CD4-positive, alpha-beta T cell (primary cell): ENCODE measurements around the gene GSG1L. TPM values are rescaled to one million over a fixed set of nuclear protein-coding genes. Genes with fewer than 3 reads are reported as not detected.

Experiments
- ATAC-seq: fragments of 200-7000 bp; cut with Tn5 transposase; one replicate; pipeline ENCODE4 v1.10.0; 2022; ENCODE audit warnings: mild to moderate bottlenecking; ENCODE audit not compliant: poor library complexity
- CTCF ChIA-PET: fragments of 350-600 bp; sonication (Branson Sonifier 250); formaldehyde crosslinking; loops from one replicate; lab custom pipeline; 2021; ENCODE audit warnings: antibody characterized with exemption, inconsistent platforms; lab: Charles Lee
- POLR2A ChIA-PET: fragments of 350-600 bp; sonication (Branson Sonifier 250); formaldehyde crosslinking; loops from one replicate; lab custom pipeline; 2021; ENCODE audit warnings: antibody characterized with exemption, inconsistent platforms; lab: Charles Lee
- DNase-seq, 14 experiments: peaks; one replicate each; pipeline ENCODE4 v3.0.0-alpha.2; 2013 to 2020; ENCODE audit warnings: mixed read lengths in 2 of 14
- H3K27ac ChIP-seq, 2 donors: one replicate each; pipeline versions ENCODE4 v1.5.1 to v1.7.0; 2013; ENCODE audit warnings: low read length in 2 of 2, low read depth in 1 of 2, mild to moderate bottlenecking in 1 of 2
- H3K27me3 ChIP-seq, 2 experiments: 1 replicate in 1 of 2; 2 replicates in 1 of 2; pipeline versions ENCODE4 v1.6.1 to v1.7.0; 2013; ENCODE audit warnings: low read length in 2 of 2, control low read depth in 1 of 2, mild to moderate bottlenecking in 1 of 2, moderate library complexity in 1 of 2; ENCODE audit not compliant: insufficient read depth in 2 of 2, control insufficient read depth in 1 of 2
- H3K36me3 ChIP-seq: one replicate; pipeline ENCODE4 v1.6.1; 2013; ENCODE audit warnings: low read length, control low read depth; ENCODE audit not compliant: insufficient read depth
- H3K4me1 ChIP-seq: one replicate; pipeline ENCODE4 v1.6.1; 2013; ENCODE audit warnings: low read length, control low read depth; ENCODE audit not compliant: insufficient read depth
- H3K4me3 ChIP-seq: one replicate; pipeline ENCODE4 v1.5.1; 2013; ENCODE audit warnings: mild to moderate bottlenecking, low read length, moderate library complexity
- H3K9me3 ChIP-seq, 2 experiments: 1 replicate in 1 of 2; 2 replicates in 1 of 2; pipeline versions ENCODE4 v1.6.1 to v1.7.0; 2013; ENCODE audit warnings: low read length in 2 of 2, mild to moderate bottlenecking in 2 of 2, control low read depth in 1 of 2, moderate library complexity in 1 of 2; ENCODE audit not compliant: control insufficient read depth in 1 of 2, insufficient read depth in 1 of 2
- H3K27ac Mint-ChIP-seq: one replicate; pipeline ENCODE4 v1.8.0; 2020; ENCODE audit warnings: mixed read lengths
- H3K27me3 Mint-ChIP-seq: one replicate; pipeline ENCODE4 v1.8.0; 2021; ENCODE audit warnings: mixed read lengths
- H3K36me3 Mint-ChIP-seq: one replicate; pipeline ENCODE4 v1.8.0; 2021; ENCODE audit warnings: low read depth, mixed read lengths
- H3K4me1 Mint-ChIP-seq: one replicate; pipeline ENCODE4 v1.8.0; 2021; ENCODE audit warnings: low read depth, mixed read lengths
- H3K4me3 Mint-ChIP-seq: one replicate; pipeline ENCODE4 v1.8.0; 2020; ENCODE audit warnings: mild to moderate bottlenecking, mixed read lengths
- H3K9me3 Mint-ChIP-seq: one replicate; pipeline ENCODE4 v1.8.0; 2020; ENCODE audit warnings: mixed read lengths
- intact Hi-C, 2 experiments: fragments of 100-400 bp; cut with DNase I in 1 of 2; cut with micrococcal nuclease in 1 of 2; formaldehyde crosslinking; loops; one replicate each; pipeline versions ENCODE4 v1.15.1 to v1.9.0; 2023 to 2025; cut with DNase I, micrococcal nuclease
- total RNA-seq, 174 experiments: library from RNA in 2 of 174; stranded (reverse) in 2 of 174; gene quantifications; one replicate each; pipeline ENCODE4 v1.2.3 and lab custom pipeline; 2021 to 2026
- TF ChIP-seq, protein P1 (sequence below): fragments of 200-600 bp; IDR thresholded peaks from one replicate; pipeline ENCODE4 v1.8.0; 2022; ENCODE audit warnings: antibody characterized with exemption, mild to moderate bottlenecking

The GSG1L gene
- total RNA-seq, 2 experiments from 2014 or later, result not detected

DNA sequence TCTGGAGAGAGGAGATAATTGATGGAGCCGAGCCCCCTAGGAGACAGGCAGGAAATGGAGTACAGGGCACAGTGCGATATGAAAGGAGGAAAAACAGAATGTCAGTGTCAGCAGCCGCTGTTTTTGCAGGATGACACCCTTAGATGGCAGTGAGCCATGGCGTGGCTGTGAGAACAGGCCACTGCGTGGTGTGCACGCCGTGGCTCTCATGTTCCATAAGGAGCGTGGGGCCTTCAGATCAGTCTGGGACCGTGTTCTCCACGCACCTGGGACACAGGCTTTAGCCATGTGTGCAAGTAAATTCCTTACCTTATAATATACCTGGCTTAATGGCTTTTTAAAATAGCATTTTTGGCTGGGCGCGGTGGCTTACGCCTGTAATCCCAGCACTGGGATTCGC, 315.6 kb downstream of the GSG1L start:
- Histone ChIP-seq H3K9me3 (no peaks in the 10 kb centered on the region), H3K27ac (no peak overlapping the region), H3K27me3 (no peaks in the 10 kb centered on the region), H3K36me3 (peaks cover 4% of the 10 kb centered on the region), H3K4me1 (peaks cover 9% of the 10 kb centered on the region), H3K4me3 (no peak overlapping the region)
- ATAC-seq, result no peak
- H3K36me3 Mint-ChIP-seq, result peaks cover 2% of the 10 kb centered on the region
- H3K27ac Mint-ChIP-seq, result no peak overlapping the region
- intact Hi-C loops, result no loop called here
- no peaks in the 10 kb centered on the region for H3K9me3 Mint-ChIP-seq
- ChIA-PET POLR2A (no interaction called here), CTCF (no interaction called here)
- peaks cover 10% of the 10 kb centered on the region for H3K4me1 Mint-ChIP-seq
- DNase-seq, result no peak
- TF ChIP-seq, protein P1, sequence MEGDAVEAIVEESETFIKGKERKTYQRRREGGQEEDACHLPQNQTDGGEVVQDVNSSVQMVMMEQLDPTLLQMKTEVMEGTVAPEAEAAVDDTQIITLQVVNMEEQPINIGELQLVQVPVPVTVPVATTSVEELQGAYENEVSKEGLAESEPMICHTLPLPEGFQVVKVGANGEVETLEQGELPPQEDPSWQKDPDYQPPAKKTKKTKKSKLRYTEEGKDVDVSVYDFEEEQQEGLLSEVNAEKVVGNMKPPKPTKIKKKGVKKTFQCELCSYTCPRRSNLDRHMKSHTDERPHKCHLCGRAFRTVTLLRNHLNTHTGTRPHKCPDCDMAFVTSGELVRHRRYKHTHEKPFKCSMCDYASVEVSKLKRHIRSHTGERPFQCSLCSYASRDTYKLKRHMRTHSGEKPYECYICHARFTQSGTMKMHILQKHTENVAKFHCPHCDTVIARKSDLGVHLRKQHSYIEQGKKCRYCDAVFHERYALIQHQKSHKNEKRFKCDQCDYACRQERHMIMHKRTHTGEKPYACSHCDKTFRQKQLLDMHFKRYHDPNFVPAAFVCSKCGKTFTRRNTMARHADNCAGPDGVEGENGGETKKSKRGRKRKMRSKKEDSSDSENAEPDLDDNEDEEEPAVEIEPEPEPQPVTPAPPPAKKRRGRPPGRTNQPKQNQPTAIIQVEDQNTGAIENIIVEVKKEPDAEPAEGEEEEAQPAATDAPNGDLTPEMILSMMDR, result no peak
- H3K27me3 Mint-ChIP-seq, result no peaks in the 10 kb centered on the region
- H3K4me3 Mint-ChIP-seq, result no peak overlapping the region

DNA sequence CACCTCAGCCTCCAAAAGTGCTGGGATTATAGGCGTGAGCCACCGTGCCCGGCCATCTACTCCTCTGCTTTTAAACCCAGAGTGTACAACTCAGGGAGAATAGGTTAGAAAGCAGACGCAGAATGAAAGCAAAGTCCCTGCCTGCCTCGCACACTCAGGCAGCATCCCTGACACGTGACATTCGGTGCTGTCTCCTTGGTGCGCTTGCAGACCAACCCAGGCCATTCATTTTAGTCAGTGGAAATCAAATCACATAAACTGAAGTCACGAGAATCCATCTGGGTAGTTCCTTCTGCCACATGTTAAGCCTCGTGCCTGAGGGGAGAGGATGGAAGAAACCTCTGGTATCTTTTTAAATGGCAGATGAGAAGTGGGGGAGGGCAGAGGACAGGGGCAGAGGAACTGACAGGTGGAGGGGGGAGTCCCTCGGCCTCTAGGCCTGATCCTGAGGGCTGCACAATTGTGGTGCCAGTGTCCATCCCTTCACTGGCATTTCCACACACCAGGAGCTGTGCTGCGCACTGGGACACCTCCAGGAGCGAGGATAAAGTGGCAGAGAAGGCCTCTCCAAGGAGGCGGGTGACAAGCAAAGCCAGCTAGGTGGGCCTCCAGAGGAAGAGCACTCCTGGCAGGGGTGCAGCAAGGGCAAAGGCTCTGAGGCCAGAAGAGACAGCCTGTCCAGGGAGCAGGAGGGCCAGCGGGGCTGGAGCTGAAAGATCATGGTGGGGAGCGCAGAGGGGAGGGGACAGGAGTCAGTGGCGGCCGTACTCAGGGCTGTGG, 317.2 kb downstream of the GSG1L start:
- Mint-ChIP-seq H3K27ac (no peak overlapping the region), H3K27me3 (no peaks in the 10 kb centered on the region), H3K4me1 (peaks cover 10% of the 10 kb centered on the region), H3K9me3 (no peaks in the 10 kb centered on the region), H3K36me3 (peaks cover 10% of the 10 kb centered on the region), H3K4me3 (no peak overlapping the region)
- TF ChIP-seq, protein P1, result no peak
- DNase-seq (no peak), ATAC-seq (no peak)
- ChIA-PET CTCF (no interaction called here), POLR2A (no interaction called here)
- peaks cover 0 to 3% of the 10 kb centered on the region in 2 experiments for H3K9me3 ChIP-seq
- H3K4me1 ChIP-seq, result peaks cover 9% of the 10 kb centered on the region
- H3K4me3 ChIP-seq, result no peak overlapping the region
- intact Hi-C loops, result no loop called here
- peaks cover 4% of the 10 kb centered on the region for H3K36me3 ChIP-seq
- no peak overlapping the region for H3K27ac ChIP-seq
- no peaks in the 10 kb centered on the region for H3K27me3 ChIP-seq

DNA sequence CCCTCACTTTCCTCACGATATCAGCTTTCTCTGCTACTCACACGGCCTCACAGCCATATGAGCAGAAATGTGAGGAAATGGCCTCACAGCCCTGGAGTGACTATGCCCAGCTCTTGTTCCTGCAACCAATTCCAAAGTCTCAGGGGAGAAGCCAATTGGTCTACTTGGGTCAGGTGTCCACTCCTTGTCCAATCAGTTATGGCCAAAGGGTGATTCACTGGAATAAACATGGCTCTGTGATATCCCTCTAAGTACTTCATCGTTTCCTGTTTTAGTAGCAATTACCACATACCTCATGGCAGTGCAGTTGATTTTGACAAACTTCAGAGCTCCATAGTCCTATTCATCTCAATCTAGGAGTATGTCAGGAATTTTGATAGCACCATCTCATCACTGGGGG, 318.2 kb downstream of the GSG1L start:
- Histone ChIP-seq H3K9me3 (peaks cover 0 to 3% of the 10 kb centered on the region in 2 experiments), H3K4me1 (peaks cover 9% of the 10 kb centered on the region), H3K36me3 (peaks cover 4% of the 10 kb centered on the region), H3K27me3 (no peaks in the 10 kb centered on the region), H3K4me3 (no peak overlapping the region), H3K27ac (no peak overlapping the region)
- ATAC-seq (no peak), DNase-seq (no peak)
- Mint-ChIP-seq H3K4me1 (peaks cover 10% of the 10 kb centered on the region), H3K4me3 (no peak overlapping the region), H3K36me3 (peaks cover 10% of the 10 kb centered on the region), H3K27ac (no peak overlapping the region), H3K27me3 (no peaks in the 10 kb centered on the region), H3K9me3 (no peaks in the 10 kb centered on the region)
- TF ChIP-seq, protein P1, result no peak
- intact Hi-C loops, result no loop called here
- POLR2A ChIA-PET, result no interaction called here
- CTCF ChIA-PET, result no interaction called here
